ENCODE results near the gene UROD.
A peak's percentile ranks its signal among the peaks of the same experiment; 100 is the strongest.

GRCh38 chr1:45012639-45013278 lies 705 bp downstream of the UROD start:
- TF ChIP-seq CTCF (IDR thresholded peaks at IDR 0.05), result no peak
- TF ChIP-seq POLR2A (IDR thresholded peaks at IDR 0.05), result peak; percentile 21

All from right lobe of liver (tissue), 4 donors.